ENCODE results near the gene C10orf71. TPM values are rescaled to one million over a fixed set of nuclear protein-coding genes. Genes with fewer than 3 reads are reported as not detected.

Gene C10orf71
- not detected in 2 replicates for total RNA-seq (2022)
- Bru-seq, nascent RNA = not detected
- not detected for BruChase-seq, experiment 1, labeled RNA remaining after a 6-hour chase
- not detected for BruChase-seq, experiment 2, labeled RNA remaining after a 2-hour chase
- long read RNA-seq = 0 reads

GRCh38 chr10:49298983-49299815 is at the start of gene C10orf71:
Gene C10orf71, plus strand, starts transcription at chr10:49299170. Its CDS starts 23,376 bp downstream, at chr10:49322546.
- Mint-ChIP-seq H3K9me3 (ENCODE audit: unreplicated experiment) (no peaks in the 10 kb centered on the region), H3K4me1 (ENCODE audit: insufficient read depth, unreplicated experiment) (no peaks in the 10 kb centered on the region), H3K27me3 (ENCODE audit: insufficient read depth, unreplicated experiment) (peaks cover 6% of the 10 kb centered on the region), H3K27ac (ENCODE audit: low read depth, unreplicated experiment) (no peak within 1 kb of the TSS), H3K36me3 (ENCODE audit: insufficient read depth, unreplicated experiment) (no peaks in the 10 kb centered on the region), H3K4me3 (ENCODE audit: unreplicated experiment) (no peak within 1 kb of the TSS)
- no peak for TF ChIP-seq CTCF (IDR thresholded peaks at IDR 0.05; ENCODE audit: unreplicated experiment)
- BruUV-seq (replicated peaks) = no TSS peak
- CTCF ChIA-PET = no interaction called here
- no peak for DNase-seq (ENCODE audit: unreplicated experiment)
- intact Hi-C loops (cut with micrococcal nuclease) = no loop called here
- POLR2A ChIA-PET = no interaction called here

- intact Hi-C loops (cut with micrococcal nuclease) = no loop called here
- Mint-ChIP-seq H3K36me3 (ENCODE audit: insufficient read depth, unreplicated experiment) (no peaks in the 10 kb centered on the region), H3K9me3 (ENCODE audit: unreplicated experiment) (no peaks in the 10 kb centered on the region), H3K27me3 (ENCODE audit: insufficient read depth, unreplicated experiment) (peaks cover 12% of the 10 kb centered on the region), H3K4me1 (ENCODE audit: insufficient read depth, unreplicated experiment) (no peaks in the 10 kb centered on the region), H3K4me3 (ENCODE audit: unreplicated experiment) (no peak overlapping the region), H3K27ac (ENCODE audit: low read depth, unreplicated experiment) (no peak overlapping the region)
- ChIA-PET CTCF (interaction anchor here (0.6 kb wide), 1 partner anchor 12 kb away, joined by 3 read pairs; no protein-coding TSS in a partner anchor), POLR2A (no interaction called here)
- TF ChIP-seq CTCF (IDR thresholded peaks at IDR 0.05; ENCODE audit: unreplicated experiment) = no peak
- DNase-seq (ENCODE audit: unreplicated experiment) = no peak
- no TSS peak for BruUV-seq (replicated peaks)
Measured at GRCh38 chr10:49252313-49253034, 46.5 kb upstream of the C10orf71 start.

- TF ChIP-seq CTCF (IDR thresholded peaks at IDR 0.05; ENCODE audit: unreplicated experiment) = no peak
- no peaks in the 10 kb centered on the region for H3K9me3 Mint-ChIP-seq (ENCODE audit: unreplicated experiment)
- no peak overlapping the region for H3K4me3 Mint-ChIP-seq (ENCODE audit: unreplicated experiment)
- ChIA-PET CTCF (no interaction called here), POLR2A (no interaction called here)
- H3K27me3 Mint-ChIP-seq (ENCODE audit: insufficient read depth, unreplicated experiment) = peaks cover 5% of the 10 kb centered on the region
- no peaks in the 10 kb centered on the region for H3K4me1 Mint-ChIP-seq (ENCODE audit: insufficient read depth, unreplicated experiment)
- DNase-seq (ENCODE audit: unreplicated experiment) = no peak
- no peak overlapping the region for H3K27ac Mint-ChIP-seq (ENCODE audit: low read depth, unreplicated experiment)
- BruUV-seq (replicated peaks) = no TSS peak
- intact Hi-C loops (cut with micrococcal nuclease) = no loop called here
- no peaks in the 10 kb centered on the region for H3K36me3 Mint-ChIP-seq (ENCODE audit: insufficient read depth, unreplicated experiment)
Measured at GRCh38 chr10:49253340-49253906, 45.5 kb upstream of the C10orf71 start.

GRCh38 chr10:49254150-49254549 is 44.8 kb upstream of the C10orf71 start:
- no peaks in the 10 kb centered on the region for H3K9me3 Mint-ChIP-seq (ENCODE audit: unreplicated experiment)
- no peak for TF ChIP-seq CTCF (IDR thresholded peaks at IDR 0.05; ENCODE audit: unreplicated experiment)
- no peak for DNase-seq (ENCODE audit: unreplicated experiment)
- intact Hi-C loops (cut with micrococcal nuclease) = no loop called here
- CTCF ChIA-PET = no interaction called here
- H3K36me3 Mint-ChIP-seq (ENCODE audit: insufficient read depth, unreplicated experiment) = no peaks in the 10 kb centered on the region
- no peak overlapping the region for H3K27ac Mint-ChIP-seq (ENCODE audit: low read depth, unreplicated experiment)
- no peaks in the 10 kb centered on the region for H3K4me1 Mint-ChIP-seq (ENCODE audit: insufficient read depth, unreplicated experiment)
- no peak overlapping the region for H3K4me3 Mint-ChIP-seq (ENCODE audit: unreplicated experiment)
- H3K27me3 Mint-ChIP-seq (ENCODE audit: insufficient read depth, unreplicated experiment) = no peaks in the 10 kb centered on the region
- POLR2A ChIA-PET = no interaction called here
- BruUV-seq (replicated peaks) = no TSS peak

Data from MCF 10A (cell line).